Neural cell (in vitro differentiated cells): ENCODE data around the gene ELFN1. TPM values are rescaled to one million over a fixed set of nuclear protein-coding genes. Genes with fewer than 3 reads are reported as not detected.

Experiments
- H2AFZ ChIP-seq: fragments of 200-600, 300-800 bp; sonication (generic), shearing (Covaris generic); 2 replicates; pipeline ENCODE4 v1.6.0; 2014; ENCODE audit warnings: low read depth, mild to moderate bottlenecking, antibody characterized with exemption, low read length, moderate library complexity
- H3F3A ChIP-seq: fragments of 200-600 bp; shearing (Covaris generic); 2 replicates; pipeline ENCODE4 v1.6.1; 2016; ENCODE audit warnings: mild to moderate bottlenecking, moderate library complexity, mixed read lengths, antibody characterized with exemption, low read length; ENCODE audit not compliant: insufficient read depth, poor library complexity, severe bottlenecking
- H3K27ac ChIP-seq: fragments of 200-600, 300-800 bp; sonication (generic), shearing (Covaris generic); 2 replicates; pipeline ENCODE4 v1.5.1; 2014; ENCODE audit warnings: mild to moderate bottlenecking, low read length, moderate library complexity
- H3K27me3 ChIP-seq: fragments of 300-800, 200-600 bp; sonication (generic), shearing (Covaris generic); 2 replicates; pipeline ENCODE4 v1.6.0; 2014; ENCODE audit warnings: mild to moderate bottlenecking, low read depth, low read length, moderate library complexity; ENCODE audit not compliant: insufficient read depth
- H3K36me3 ChIP-seq: fragments of 300-800, 200-600 bp; sonication (generic), shearing (Covaris generic); 2 replicates; pipeline ENCODE4 v1.5.1; 2014; ENCODE audit warnings: mild to moderate bottlenecking, antibody characterized with exemption, low read length, moderate library complexity; ENCODE audit not compliant: insufficient read depth
- H3K4me2 ChIP-seq: fragments of 300-800, 200-600 bp; sonication (generic), shearing (Covaris generic); 2 replicates; pipeline ENCODE4 v1.6.0; 2014; ENCODE audit warnings: mild to moderate bottlenecking, low read length
- H3K4me3 ChIP-seq: fragments of 300-800, 200-600 bp; sonication (generic), shearing (Covaris generic); 2 replicates; pipeline ENCODE4 v1.5.1; 2014; ENCODE audit warnings: mild to moderate bottlenecking, low read length, moderate library complexity
- H3K79me2 ChIP-seq: fragments of 200-600 bp; shearing (Covaris generic); replicated peaks from 2 replicates; pipeline ENCODE4 v1.6.0; 2014; ENCODE audit warnings: mild to moderate bottlenecking, low read length, moderate library complexity; ENCODE audit not compliant: insufficient read depth
- H3K9ac ChIP-seq: fragments of 300-800, 200-600 bp; sonication (generic), shearing (Covaris generic); 2 replicates; pipeline ENCODE4 v1.6.1; 2016; ENCODE audit warnings: mild to moderate bottlenecking, low read length, mixed read lengths
- H3K9me2 ChIP-seq: fragments of 200-600 bp; shearing (Covaris generic); 2 replicates; pipeline ENCODE4 v1.6.1; 2016; ENCODE audit warnings: mild to moderate bottlenecking, low read length, mixed read lengths; ENCODE audit not compliant: insufficient read depth
- H3K9me3 ChIP-seq: fragments of 200-600, 300-800 bp; sonication (generic), shearing (Covaris generic); 2 replicates; pipeline ENCODE4 v1.6.1; 2016; ENCODE audit warnings: mild to moderate bottlenecking, mixed run types, low read length, moderate library complexity, mixed read lengths
- H4K20me1 ChIP-seq: fragments of 200-600 bp; shearing (Covaris generic); 2 replicates; pipeline ENCODE4 v1.6.1; 2016; ENCODE audit warnings: mild to moderate bottlenecking, mixed run types; ENCODE audit not compliant: insufficient read depth
- EP300 ChIP-seq: fragments of 450-650 bp; conservative IDR thresholded peaks from 2 replicates; pipeline ENCODE4 v1.6.1; 2014; ENCODE audit warnings: antibody characterized with exemption, mild to moderate bottlenecking, moderate library complexity; ENCODE audit not compliant: poor library complexity, severe bottlenecking
- MXI1 ChIP-seq: fragments of 450-650 bp; conservative IDR thresholded peaks from 2 replicates; pipeline ENCODE4 v1.6.1; 2014; ENCODE audit warnings: antibody characterized with exemption, mild to moderate bottlenecking; ENCODE audit not compliant: poor library complexity, severe bottlenecking
- POLR2AphosphoS5 ChIP-seq: IDR thresholded peaks from 2 replicates; pipeline ENCODE4 v1.6.1; 2012
- RAD21 ChIP-seq: fragments of 450-650 bp; conservative IDR thresholded peaks from 2 replicates; pipeline ENCODE4 v1.6.1; 2014; ENCODE audit warnings: antibody characterized with exemption, mild to moderate bottlenecking, moderate library complexity
- TAF1 ChIP-seq: IDR thresholded peaks from 2 replicates; pipeline ENCODE4 v1.6.1; 2012; ENCODE audit warnings: low read depth
- polyA plus RNA-seq: library from polyadenylated mRNA; depleted of rRNA; stranded (reverse); fragments of >200 nt; gene quantifications from 2 replicates; pipeline ENCODE4 v1.2.3, GENCODE V29; 2014
- TF ChIP-seq, protein P1 (sequence below): IDR thresholded peaks from 2 replicates; pipeline ENCODE4 v1.6.1; 2012; ENCODE audit warnings: borderline replicate concordance
- TF ChIP-seq, protein P2 (sequence below): fragments of 450-650 bp; IDR thresholded peaks from 2 replicates; pipeline ENCODE4 v1.5.1; 2014; ENCODE audit warnings: antibody characterized with exemption, mild to moderate bottlenecking, moderate library complexity; ENCODE audit not compliant: poor library complexity, severe bottlenecking

ELFN1 gene
- polyA plus RNA-seq, 1 donor from 2014 or later: 11.8 TPM

GRCh38 chr7:1668396-1669063 is 1.5 kb upstream of the ELFN1 start:
- peak overlapping the region; percentile 51 for H3K27ac ChIP-seq
- peak overlapping the region; percentile 71 for H3K9ac ChIP-seq
- TF ChIP-seq MXI1 (no peak), RAD21 (no peak), POLR2AphosphoS5 (no peak), TAF1 (no peak)
- peak overlapping the region; percentile 84 for H3K4me3 ChIP-seq
- H3K79me2 ChIP-seq: peaks cover 17% of the 10 kb centered on the region
- H2AFZ ChIP-seq: no peak overlapping the region
- no peaks in the 10 kb centered on the region for H3K36me3 ChIP-seq
- H4K20me1 ChIP-seq: no peaks in the 10 kb centered on the region
- H3K27me3 ChIP-seq: peaks cover 10% of the 10 kb centered on the region
- H3K4me2 ChIP-seq: no peak overlapping the region
- no peaks in the 10 kb centered on the region for H3K9me2 ChIP-seq
- H3K9me3 ChIP-seq: no peaks in the 10 kb centered on the region
- H3F3A ChIP-seq: no peaks in the 10 kb centered on the region

DNA sequence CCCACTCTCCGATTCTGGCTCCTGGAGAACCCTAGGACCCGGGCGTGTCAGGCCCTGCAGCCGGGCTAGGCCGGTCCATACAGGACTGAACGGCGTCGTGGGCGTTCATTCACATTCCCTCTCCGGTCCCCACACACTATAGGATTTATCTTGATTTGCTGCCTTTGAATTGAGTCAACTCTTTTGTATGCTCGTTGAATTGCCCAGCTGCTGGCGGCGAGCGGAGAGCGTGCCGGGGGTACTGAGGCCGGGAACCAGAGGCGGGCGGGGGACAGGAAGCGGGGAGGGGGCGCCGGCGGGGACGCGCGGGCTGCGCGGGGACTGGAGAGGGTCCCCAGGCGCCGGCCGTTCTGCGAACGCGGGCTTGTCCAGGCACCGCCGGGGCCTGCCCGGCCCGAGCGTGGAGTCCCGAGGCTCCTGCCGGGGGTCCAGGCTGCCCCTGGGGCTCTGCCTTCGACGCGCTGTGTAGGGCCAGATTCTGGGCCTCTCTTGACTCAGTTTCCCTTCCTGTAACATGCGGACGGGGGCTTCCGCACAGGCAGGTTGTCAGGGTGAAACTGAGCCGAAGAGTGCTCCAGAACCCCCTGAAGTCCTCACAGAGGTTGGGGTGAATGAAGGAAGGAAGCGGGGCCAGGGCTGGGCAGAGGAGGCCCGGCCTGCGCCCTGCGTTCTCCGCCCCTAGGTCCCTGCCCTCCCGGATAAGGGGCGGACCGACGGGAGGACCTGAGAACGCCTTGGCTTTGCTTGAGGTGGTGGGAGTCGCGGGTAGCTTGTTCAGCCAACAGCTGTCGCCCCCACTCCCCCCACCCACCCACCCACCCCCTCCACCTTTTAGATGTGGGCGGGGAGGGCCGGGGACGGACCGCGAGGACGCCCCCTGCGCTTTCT is 769 bp upstream of the ELFN1 start:
- no peaks in the 10 kb centered on the region for H4K20me1 ChIP-seq
- no peak overlapping the region for H2AFZ ChIP-seq
- peak overlapping the region; percentile 84 for H3K4me3 ChIP-seq
- no peaks in the 10 kb centered on the region for H3K9me2 ChIP-seq
- peak overlapping the region; percentile 51 for H3K27ac ChIP-seq
- no peaks in the 10 kb centered on the region for H3K9me3 ChIP-seq
- peak overlapping the region; percentile 71 for H3K9ac ChIP-seq
- H3K27me3 ChIP-seq: peaks cover 2% of the 10 kb centered on the region
- TF ChIP-seq, protein P1, sequence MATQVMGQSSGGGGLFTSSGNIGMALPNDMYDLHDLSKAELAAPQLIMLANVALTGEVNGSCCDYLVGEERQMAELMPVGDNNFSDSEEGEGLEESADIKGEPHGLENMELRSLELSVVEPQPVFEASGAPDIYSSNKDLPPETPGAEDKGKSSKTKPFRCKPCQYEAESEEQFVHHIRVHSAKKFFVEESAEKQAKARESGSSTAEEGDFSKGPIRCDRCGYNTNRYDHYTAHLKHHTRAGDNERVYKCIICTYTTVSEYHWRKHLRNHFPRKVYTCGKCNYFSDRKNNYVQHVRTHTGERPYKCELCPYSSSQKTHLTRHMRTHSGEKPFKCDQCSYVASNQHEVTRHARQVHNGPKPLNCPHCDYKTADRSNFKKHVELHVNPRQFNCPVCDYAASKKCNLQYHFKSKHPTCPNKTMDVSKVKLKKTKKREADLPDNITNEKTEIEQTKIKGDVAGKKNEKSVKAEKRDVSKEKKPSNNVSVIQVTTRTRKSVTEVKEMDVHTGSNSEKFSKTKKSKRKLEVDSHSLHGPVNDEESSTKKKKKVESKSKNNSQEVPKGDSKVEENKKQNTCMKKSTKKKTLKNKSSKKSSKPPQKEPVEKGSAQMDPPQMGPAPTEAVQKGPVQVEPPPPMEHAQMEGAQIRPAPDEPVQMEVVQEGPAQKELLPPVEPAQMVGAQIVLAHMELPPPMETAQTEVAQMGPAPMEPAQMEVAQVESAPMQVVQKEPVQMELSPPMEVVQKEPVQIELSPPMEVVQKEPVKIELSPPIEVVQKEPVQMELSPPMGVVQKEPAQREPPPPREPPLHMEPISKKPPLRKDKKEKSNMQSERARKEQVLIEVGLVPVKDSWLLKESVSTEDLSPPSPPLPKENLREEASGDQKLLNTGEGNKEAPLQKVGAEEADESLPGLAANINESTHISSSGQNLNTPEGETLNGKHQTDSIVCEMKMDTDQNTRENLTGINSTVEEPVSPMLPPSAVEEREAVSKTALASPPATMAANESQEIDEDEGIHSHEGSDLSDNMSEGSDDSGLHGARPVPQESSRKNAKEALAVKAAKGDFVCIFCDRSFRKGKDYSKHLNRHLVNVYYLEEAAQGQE: no peak
- TF ChIP-seq, protein P2, sequence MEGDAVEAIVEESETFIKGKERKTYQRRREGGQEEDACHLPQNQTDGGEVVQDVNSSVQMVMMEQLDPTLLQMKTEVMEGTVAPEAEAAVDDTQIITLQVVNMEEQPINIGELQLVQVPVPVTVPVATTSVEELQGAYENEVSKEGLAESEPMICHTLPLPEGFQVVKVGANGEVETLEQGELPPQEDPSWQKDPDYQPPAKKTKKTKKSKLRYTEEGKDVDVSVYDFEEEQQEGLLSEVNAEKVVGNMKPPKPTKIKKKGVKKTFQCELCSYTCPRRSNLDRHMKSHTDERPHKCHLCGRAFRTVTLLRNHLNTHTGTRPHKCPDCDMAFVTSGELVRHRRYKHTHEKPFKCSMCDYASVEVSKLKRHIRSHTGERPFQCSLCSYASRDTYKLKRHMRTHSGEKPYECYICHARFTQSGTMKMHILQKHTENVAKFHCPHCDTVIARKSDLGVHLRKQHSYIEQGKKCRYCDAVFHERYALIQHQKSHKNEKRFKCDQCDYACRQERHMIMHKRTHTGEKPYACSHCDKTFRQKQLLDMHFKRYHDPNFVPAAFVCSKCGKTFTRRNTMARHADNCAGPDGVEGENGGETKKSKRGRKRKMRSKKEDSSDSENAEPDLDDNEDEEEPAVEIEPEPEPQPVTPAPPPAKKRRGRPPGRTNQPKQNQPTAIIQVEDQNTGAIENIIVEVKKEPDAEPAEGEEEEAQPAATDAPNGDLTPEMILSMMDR: no peak
- no peak for TF ChIP-seq TAF1
- no peak for TF ChIP-seq RAD21
- TF ChIP-seq POLR2AphosphoS5: no peak
- TF ChIP-seq EP300: no peak
- H3K79me2 ChIP-seq: peaks cover 22% of the 10 kb centered on the region
- no peak overlapping the region for H3K4me2 ChIP-seq
- no peaks in the 10 kb centered on the region for H3K36me3 ChIP-seq
- H3F3A ChIP-seq: no peaks in the 10 kb centered on the region
